K562 (cell line): Measurements from ENCODE around the gene ESRRB. TPM values are rescaled to one million over a fixed set of nuclear protein-coding genes. Genes with fewer than 3 reads are reported as not detected.

Experiments used
- ATAC-seq: fragments of 200-7000 bp; cut with Tn5 transposase; 3 replicates; pipeline ENCODE4 v1.9.1; 2020; ENCODE audit warnings: moderate library complexity
- BruUV-seq: library from RNA; stranded (reverse); fragments of 400-500 nt; replicated peaks from 2 replicates; lab custom pipeline; 2021; lab: Mats Ljungman, UMichigan
- CTCF ChIA-PET: fragments of 300-600 bp; formaldehyde crosslinking; extraction: SDS; loops from one replicate; lab custom pipeline; 2021; ENCODE audit warnings: low intra/inter-chr PET ratio; lab: Yijun Ruan, JAX
- POLR2A ChIA-PET: fragments of 300-600, 350-650 bp; sonication (Branson Sonifier 250); formaldehyde crosslinking; extraction: SDS; loops from one replicate; lab custom pipeline; 2021; ENCODE audit warnings: antibody characterized with exemption, inconsistent platforms; lab: Yijun Ruan, JAX
- DNase-seq, 4 experiments: peaks; one replicate each; pipeline versions ENCODE4 v3.0.0 to v3.0.0-alpha.2; 2011 to 2018; ENCODE audit warnings: low spot score in 3 of 4, mixed read lengths in 3 of 4; ENCODE audit errors: extremely low read depth in 1 of 4
- FAIRE-seq: peaks from 2 replicates; lab custom pipeline; 2011; peaks lifted over from hg19 to GRCh38; lab: Jason Lieb, UNC
- H2AFZ ChIP-seq: 2 replicates; pipeline ENCODE4 v1.6.0; 2011; ENCODE audit warnings: low read depth, low read length, control low read depth, inconsistent platforms
- H3K27ac ChIP-seq: fragments of 200-600 bp; 3 replicates; pipeline ENCODE4 v1.8.0; 2011; ENCODE audit warnings: low read depth, mild to moderate bottlenecking, control low read depth, inconsistent platforms, low read length, moderate library complexity, mixed read lengths; ENCODE audit errors: extremely low read depth
- H3K27me3 ChIP-seq, 2 experiments: fragments of 300-600 bp in 1 of 2; 2 replicates in 1 of 2; 3 replicates in 1 of 2; pipeline versions ENCODE4 v1.6.0 to v1.8.0; 2011; ENCODE audit warnings: inconsistent platforms in 2 of 2, low read length in 2 of 2, mild to moderate bottlenecking in 1 of 2, mixed read lengths in 1 of 2, moderate library complexity in 1 of 2; ENCODE audit not compliant: control insufficient read depth in 2 of 2, insufficient read depth in 2 of 2
- H3K36me3 ChIP-seq: fragments of 300-600 bp; 3 replicates; pipeline ENCODE4 v1.8.0; 2011; ENCODE audit warnings: mild to moderate bottlenecking, low read length, inconsistent platforms; ENCODE audit not compliant: control insufficient read depth, insufficient read depth
- H3K4me1 ChIP-seq, 2 experiments: fragments of 200-600 bp in 1 of 2; replicated peaks in 1 of 2; 2 replicates in 1 of 2; 3 replicates in 1 of 2; pipeline versions ENCODE4 v1.5.1 to v1.8.0; 2011; ENCODE audit warnings: inconsistent platforms in 2 of 2, low read length in 2 of 2, mild to moderate bottlenecking in 1 of 2, mixed read lengths in 1 of 2, moderate library complexity in 1 of 2; ENCODE audit not compliant: control insufficient read depth in 2 of 2, insufficient read depth in 2 of 2
- H3K4me2 ChIP-seq: 2 replicates; pipeline ENCODE4 v1.6.1; 2011; ENCODE audit warnings: low read length, control low read depth, inconsistent platforms, mixed read lengths; ENCODE audit not compliant: insufficient read depth
- H3K4me3 ChIP-seq: fragments of 200-600 bp; sonication (generic), shearing (Covaris generic); 2 replicates; pipeline ENCODE4 v1.5.1; 2016; ENCODE audit warnings: control low read depth, inconsistent platforms
- H3K79me2 ChIP-seq: fragments of 200-600 bp; 3 replicates; pipeline ENCODE4 v1.8.0; 2011; ENCODE audit warnings: low read length, inconsistent platforms; ENCODE audit not compliant: control insufficient read depth, insufficient read depth
- H3K9ac ChIP-seq, 2 experiments: 2 replicates each; pipeline versions ENCODE4 v1.6.0 to v1.6.1; 2011; ENCODE audit warnings: low read depth in 2 of 2, low read length in 2 of 2, control low read depth in 1 of 2, inconsistent platforms in 1 of 2, mild to moderate bottlenecking in 1 of 2, mixed read lengths in 1 of 2; ENCODE audit not compliant: insufficient read depth in 1 of 2
- H3K9me1 ChIP-seq: one replicate; pipeline ENCODE4 v1.6.0; 2011; ENCODE audit warnings: inconsistent platforms, mild to moderate bottlenecking, low read length, moderate library complexity; ENCODE audit not compliant: control insufficient read depth, insufficient read depth
- H3K9me3 ChIP-seq: replicated peaks from 2 replicates; pipeline ENCODE4 v1.5.1; 2011; ENCODE audit warnings: low read depth, low read length, inconsistent platforms; ENCODE audit not compliant: control insufficient read depth, insufficient read depth
- H4K20me1 ChIP-seq: replicated peaks from 2 replicates; pipeline ENCODE4 v1.6.1; 2011; ENCODE audit warnings: low read length, inconsistent platforms, mixed read lengths; ENCODE audit not compliant: control insufficient read depth, insufficient read depth
- CTCF ChIP-seq, 3 experiments: IDR thresholded peaks in 2 of 3; conservative IDR thresholded peaks in 1 of 3; 2 replicates each; pipeline ENCODE4 v1.5.1; 2011 to 2012; ENCODE audit warnings: low read length in 3 of 3, mild to moderate bottlenecking in 3 of 3, control low read depth in 2 of 3, improper control_type of control experiment in 1 of 3, inconsistent platforms in 1 of 3, low read depth in 1 of 3, mixed read lengths in 1 of 3, moderate library complexity in 1 of 3; ENCODE audit not compliant: insufficient read depth in 2 of 3
- EGR1 ChIP-seq: fragments of 450-650 bp; conservative IDR thresholded peaks from 2 replicates; pipeline ENCODE4 v1.6.1; 2017; ENCODE audit warnings: mild to moderate bottlenecking
- ERF ChIP-seq: fragments of 450-650 bp; formaldehyde crosslinking; IDR thresholded peaks from 2 replicates; pipeline ENCODE4 v1.4.0; 2020; ENCODE audit warnings: mild to moderate bottlenecking, mixed read lengths
- KDM1A ChIP-seq, 2 experiments: fragments of 450-650 bp; IDR thresholded peaks; 2 replicates each; pipeline ENCODE4 v1.6.1; 2016; ENCODE audit warnings: mild to moderate bottlenecking in 2 of 2
- MCM5 ChIP-seq: fragments of 450-650 bp; IDR thresholded peaks from 2 replicates; pipeline ENCODE4 v1.6.1; 2016; ENCODE audit warnings: low read depth
- NR2C1 ChIP-seq, 2 experiments: fragments of 450-650 bp; IDR thresholded peaks; 2 replicates each; pipeline ENCODE4 v1.6.1; 2017; ENCODE audit warnings: mild to moderate bottlenecking in 2 of 2, antibody characterized with exemption in 1 of 2, inconsistent platforms in 1 of 2, missing compliant biosample characterization in 1 of 2, missing genetic modification characterization in 1 of 2
- RAD21 ChIP-seq, 2 experiments: fragments of 250-450 bp in 1 of 2; fragments of 450-650 bp in 1 of 2; sonication (Bioruptor Pico) in 1 of 2; formaldehyde crosslinking in 1 of 2; IDR thresholded peaks in 1 of 2; conservative IDR thresholded peaks in 1 of 2; 2 replicates each; pipeline versions ENCODE4 v1.4.0 to v1.8.0; 2020 to 2022; ENCODE audit warnings: mild to moderate bottlenecking in 2 of 2, moderate library complexity in 1 of 2
- RBM25 ChIP-seq: fragments of 200-400 bp; formaldehyde crosslinking; IDR thresholded peaks from 2 replicates; pipeline ENCODE4 v1.6.1; 2018; ENCODE audit warnings: low read length, low read depth, moderate library complexity; ENCODE audit not compliant: severe bottlenecking
- RFX1 ChIP-seq: fragments of 450-650 bp; IDR thresholded peaks from 2 replicates; pipeline ENCODE4 v1.6.1; 2016; ENCODE audit warnings: mild to moderate bottlenecking, moderate library complexity
- SMARCA5 ChIP-seq: fragments of 450-650 bp; IDR thresholded peaks from 2 replicates; pipeline ENCODE4 v1.6.1; 2016
- ZFP36 ChIP-seq: fragments of 150-350 bp; IDR thresholded peaks from 2 replicates; pipeline ENCODE4 v1.6.1; 2018; ENCODE audit warnings: low read length, low read depth; ENCODE audit not compliant: partially characterized antibody
- WGBS: fragments of 100-300 bp; shearing (Covaris generic); methylation state at CpG from one replicate; pipeline ENCODE4 v1.1.6; 2016; ENCODE audit warnings: low coverage, mixed read lengths; ENCODE audit not compliant: insufficient coverage; ENCODE audit errors: missing lambda C conversion rate; 5-methylcytosine and 5-hydroxymethylcytosine counted together
- in situ Hi-C: fragments of 300-500 bp; cut with MboI; formaldehyde crosslinking; loops from 4 replicates; pipeline ENCODE4 v1.15.0; 2018; ENCODE audit warnings: inconsistent platforms, mixed read lengths
- intact Hi-C: fragments of 100-400 bp; cut with micrococcal nuclease; formaldehyde crosslinking; loops from 2 replicates; pipeline ENCODE4 v1.14.2; 2022
- polyA plus RNA-seq, 8 experiments: library from polyadenylated mRNA; depleted of rRNA in 4 of 8; stranded (reverse) in 5 of 8; unstranded in 3 of 8; fragments of >200 nt; fragmentation: Nextera tagmentation in 2 of 8; fragmentation: Illumina TruSeq in 1 of 8; extraction: Ambion mirVana in 2 of 8; extraction: Trizol in 1 of 8; gene quantifications; 2 replicates each; pipeline versions ENCODE4 v1.2.1 to v1.2.3, GENCODE V29; 2011 to 2014; ENCODE audit warnings: inconsistent platforms in 1 of 8, missing spikeins in 1 of 8
- total RNA-seq, 7 experiments: library from RNA; depleted of rRNA in 6 of 7; stranded (reverse); fragments of >200 nt in 6 of 7; fragmentation: Illumina TruSeq in 2 of 7; extraction: Trizol in 2 of 7; gene quantifications; 2 replicates each; pipeline versions ENCODE4 v1.2.1 to v1.2.3, GENCODE V29; 2011 to 2021; ENCODE audit warnings: low replicate concordance in 1 of 7
- TF ChIP-seq, protein P1 (sequence below): sonication (generic); formaldehyde crosslinking; IDR thresholded peaks from 2 replicates; pipeline ENCODE4 v1.8.1; 2023; ENCODE audit warnings: mild to moderate bottlenecking, missing genetic modification reagents

The ESRRB gene
- total and polyA plus RNA-seq, 9 of the 15 experiments (the other 6 are each of a cell fraction or from before 2014, with no cell fraction given): 3.2 to 24.7 (median 14.5) TPM

DNA sequence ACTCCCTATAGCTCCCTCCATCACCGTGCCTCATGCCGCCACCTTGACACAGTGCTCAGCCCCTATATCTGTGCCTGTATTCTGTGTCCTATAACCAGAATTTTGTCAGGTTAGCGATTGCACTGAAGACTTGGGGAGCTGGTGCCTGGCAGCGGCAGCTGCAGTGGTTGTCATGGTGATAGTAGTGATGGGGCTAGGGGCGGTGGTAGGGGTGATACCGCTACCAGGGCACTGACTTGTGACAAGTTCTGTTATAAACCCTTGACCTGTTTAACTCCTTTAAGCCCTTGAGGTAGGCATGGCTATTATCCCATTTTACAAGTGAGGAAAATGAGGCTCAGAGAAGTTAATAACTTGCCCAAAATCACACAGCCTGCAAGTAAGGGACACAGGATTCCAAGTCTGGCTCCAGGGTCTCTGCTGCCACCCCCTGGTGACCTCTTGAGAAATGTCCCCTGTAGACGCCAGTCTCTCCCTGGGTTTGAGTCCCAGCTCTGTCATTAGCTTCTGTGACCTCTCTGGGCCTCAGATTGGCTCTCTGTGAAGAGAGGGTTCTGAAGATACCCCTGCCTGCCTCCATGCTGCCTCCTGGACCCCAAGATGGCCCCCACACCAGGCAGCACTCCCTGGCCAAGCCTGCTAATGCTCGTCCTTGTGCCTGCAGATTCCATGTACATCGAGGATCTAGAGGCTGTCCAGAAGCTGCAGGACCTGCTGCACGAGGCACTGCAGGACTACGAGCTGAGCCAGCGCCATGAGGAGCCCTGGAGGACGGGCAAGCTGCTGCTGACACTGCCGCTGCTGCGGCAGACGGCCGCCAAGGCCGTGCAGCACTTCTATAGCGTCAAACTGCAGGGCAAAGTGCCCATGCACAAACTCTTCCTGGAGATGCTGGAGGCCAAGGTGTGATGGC lies 121.9 kb downstream of the ESRRB start:
- H3K36me3 ChIP-seq: peaks cover 4% of the 10 kb centered on the region; the same call in 1 of the 3 replicates
- H3K27me3 ChIP-seq: no peaks in the 10 kb centered on the region
- H3K27ac ChIP-seq: no peak overlapping the region
- H3K4me1 ChIP-seq: no peaks in the 10 kb centered on the region
- FAIRE-seq (no peak), DNase-seq (peak; percentile 10 to 42 (median 26)), ATAC-seq (peak; percentile 69)
- in situ Hi-C loops (no loop called here), intact Hi-C loops (no loop called here)
- ChIA-PET CTCF (no interaction called here), POLR2A (interaction anchor here (0.5 kb wide), 1 partner anchor 405 kb away, joined by 3 read pairs; no protein-coding TSS in a partner anchor)
- H3K79me2 ChIP-seq: no peaks in the 10 kb centered on the region
- no peaks in the 10 kb centered on the region for H3K9me3 ChIP-seq
- H3K4me2 ChIP-seq: no peak overlapping the region
- WGBS: 86% methylated on average over 15 of the region's 19 CpGs
- H2AFZ ChIP-seq: no peak overlapping the region
- H3K4me3 ChIP-seq: no peak overlapping the region
- no peaks in the 10 kb centered on the region for H3K9me1 ChIP-seq
- no TSS peak for BruUV-seq
- no peak overlapping the region; a peak in 1 of 4 replicates for H3K9ac ChIP-seq
- TF ChIP-seq RBM25 (peak; percentile 93), ZFP36 (peak; percentile 88), SMARCA5 (0 out of 2 replicates have a peak, but pooled peaks have one; percentile 61), ERF (CRISPR knock-in tag) (no peak), RAD21 (CRISPR knock-in tag; conservative IDR thresholded peaks at IDR 0.05 in 1 of 2, IDR thresholded peaks at IDR 0.05 in 1 of 2) (peak in 1 of 2 experiments; percentile 14; a peak in 1 of 4 replicates), MCM5 (no peak), EGR1 (no peak), RFX1 (peak; percentile 74), KDM1A (IDR thresholded peaks at IDR 0.05) (0 out of 4 replicates have a peak, but pooled peaks of 1 of the 2 experiments have one; percentile 12), NR2C1 (IDR thresholded peaks at IDR 0.05) (peak; percentile 35; the same call in 1 of the 2 replicates), NR2C1 (tag; IDR thresholded peaks at IDR 0.05) (0 out of 2 replicates have a peak, but pooled peaks have one; percentile 12), CTCF (IDR thresholded peaks at IDR 0.05 in 2 of 3, conservative IDR thresholded peaks at IDR 0.05 in 1 of 3; ENCODE audit: insufficient read depth in 2 of 3, low read depth in 1 of 3, low read length in 3 of 3) (peak; percentile 25 to 35 (median 26); a peak in 4 of 6 replicates)
- TF ChIP-seq, protein P1, sequence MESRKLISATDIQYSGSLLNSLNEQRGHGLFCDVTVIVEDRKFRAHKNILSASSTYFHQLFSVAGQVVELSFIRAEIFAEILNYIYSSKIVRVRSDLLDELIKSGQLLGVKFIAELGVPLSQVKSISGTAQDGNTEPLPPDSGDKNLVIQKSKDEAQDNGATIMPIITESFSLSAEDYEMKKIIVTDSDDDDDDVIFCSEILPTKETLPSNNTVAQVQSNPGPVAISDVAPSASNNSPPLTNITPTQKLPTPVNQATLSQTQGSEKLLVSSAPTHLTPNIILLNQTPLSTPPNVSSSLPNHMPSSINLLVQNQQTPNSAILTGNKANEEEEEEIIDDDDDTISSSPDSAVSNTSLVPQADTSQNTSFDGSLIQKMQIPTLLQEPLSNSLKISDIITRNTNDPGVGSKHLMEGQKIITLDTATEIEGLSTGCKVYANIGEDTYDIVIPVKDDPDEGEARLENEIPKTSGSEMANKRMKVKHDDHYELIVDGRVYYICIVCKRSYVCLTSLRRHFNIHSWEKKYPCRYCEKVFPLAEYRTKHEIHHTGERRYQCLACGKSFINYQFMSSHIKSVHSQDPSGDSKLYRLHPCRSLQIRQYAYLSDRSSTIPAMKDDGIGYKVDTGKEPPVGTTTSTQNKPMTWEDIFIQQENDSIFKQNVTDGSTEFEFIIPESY (CRISPR knock-in tag): 0 out of 2 replicates have a peak, but pooled peaks have one; percentile 24
- TF ChIP-seq, all 486 proteins: peak for 9
- H4K20me1 ChIP-seq: no peaks in the 10 kb centered on the region
